SK-N-SH treated with all-trans-retinoic acid at 6 μM for 48 hours (cell line): ENCODE data around the gene LPP.

Experiments used
- ATAC-seq: fragments of 200-7000 bp; cut with Tn5 transposase; 3 replicates; pipeline ENCODE4 v1.9.1; 2020; ENCODE audit warnings: mild to moderate bottlenecking, moderate library complexity
- ARNTL ChIP-seq: fragments of 450-650 bp; formaldehyde crosslinking; IDR thresholded peaks from 2 replicates; pipeline ENCODE4 v1.5.0; 2020; ENCODE audit warnings: low read depth, mild to moderate bottlenecking, moderate library complexity, borderline replicate concordance
- CSDC2 ChIP-seq: fragments of 250-450 bp; sonication (Bioruptor Pico); IDR thresholded peaks from 2 replicates; pipeline ENCODE4 v1.5.0; 2020; ENCODE audit warnings: mild to moderate bottlenecking, moderate library complexity
- ESRRG ChIP-seq: fragments of 250-450 bp; sonication (Bioruptor Pico); IDR thresholded peaks from 2 replicates; pipeline ENCODE4 v1.6.1; 2021; ENCODE audit warnings: mild to moderate bottlenecking
- GLIS3 ChIP-seq: fragments of 250-450 bp; sonication (Bioruptor Pico); IDR thresholded peaks from 2 replicates; pipeline ENCODE4 v1.5.0; 2020; ENCODE audit warnings: mild to moderate bottlenecking, moderate library complexity
- ISL1 ChIP-seq: fragments of 250-450 bp; sonication (Bioruptor Pico); IDR thresholded peaks from 2 replicates; pipeline ENCODE4 v2.1.2; 2022; ENCODE audit warnings: mild to moderate bottlenecking, moderate library complexity
- OSR1 ChIP-seq: fragments of 250-450 bp; sonication (Bioruptor Pico); IDR thresholded peaks from 2 replicates; pipeline ENCODE4 v1.8.0; 2022; ENCODE audit warnings: moderate library complexity, mild to moderate bottlenecking, inconsistent platforms
- PPARA ChIP-seq: fragments of 250-450 bp; sonication (Bioruptor Pico); IDR thresholded peaks from 2 replicates; pipeline ENCODE4 v1.5.0; 2020; ENCODE audit warnings: mild to moderate bottlenecking, borderline replicate concordance
- RARB ChIP-seq: fragments of 250-450 bp; sonication (Bioruptor Pico); IDR thresholded peaks from 2 replicates; pipeline ENCODE4 v1.8.0; 2021; ENCODE audit warnings: mild to moderate bottlenecking, moderate library complexity
- SNAI2 ChIP-seq: fragments of 250-450 bp; sonication (Bioruptor Pico); IDR thresholded peaks from 2 replicates; pipeline ENCODE4 v1.5.0; 2020; ENCODE audit warnings: mild to moderate bottlenecking, moderate library complexity
- TCF4 ChIP-seq: fragments of 250-450 bp; sonication (Bioruptor Pico); IDR thresholded peaks from 2 replicates; pipeline ENCODE4 v1.8.0; 2021; ENCODE audit warnings: mild to moderate bottlenecking, moderate library complexity, borderline replicate concordance
- TOX ChIP-seq: fragments of 250-450 bp; sonication (Bioruptor Pico); IDR thresholded peaks from 2 replicates; pipeline ENCODE4 v1.8.0; 2021; ENCODE audit warnings: mild to moderate bottlenecking, moderate library complexity, borderline replicate concordance
- ZC3H10 ChIP-seq: fragments of 250-450 bp; sonication (Bioruptor Pico); IDR thresholded peaks from 2 replicates; pipeline ENCODE4 v1.5.1; 2021; ENCODE audit warnings: mild to moderate bottlenecking, moderate library complexity
- ZFP3 ChIP-seq: fragments of 250-450 bp; sonication (Bioruptor Pico); IDR thresholded peaks from 2 replicates; pipeline ENCODE4 v1.5.0; 2020; ENCODE audit warnings: mild to moderate bottlenecking, moderate library complexity
- ZFP30 ChIP-seq: fragments of 450-650 bp; formaldehyde crosslinking; IDR thresholded peaks from 2 replicates; pipeline ENCODE4 v1.5.0; 2022; ENCODE audit warnings: mild to moderate bottlenecking, moderate library complexity
- ZNF565 ChIP-seq: fragments of 450-650 bp; formaldehyde crosslinking; conservative IDR thresholded peaks from 2 replicates; pipeline ENCODE4 v1.5.0; 2020; ENCODE audit warnings: low read depth, mild to moderate bottlenecking, moderate library complexity
- ZNF70 ChIP-seq: fragments of 450-650 bp; formaldehyde crosslinking; IDR thresholded peaks from 2 replicates; pipeline ENCODE4 v1.5.0; 2020; ENCODE audit warnings: mild to moderate bottlenecking, moderate library complexity
- ZNF8 ChIP-seq: fragments of 450-650 bp; formaldehyde crosslinking; IDR thresholded peaks from 2 replicates; pipeline ENCODE4 v1.5.0; 2020; ENCODE audit warnings: mild to moderate bottlenecking, moderate library complexity
- TF ChIP-seq, protein P1 (sequence below): fragments of 250-450 bp; sonication (Bioruptor Pico); IDR thresholded peaks from 2 replicates; pipeline ENCODE4 v1.5.1; 2020; ENCODE audit warnings: low read depth, mild to moderate bottlenecking, moderate library complexity
- TF ChIP-seq, protein P2 (sequence below): fragments of 250-450 bp; sonication (Bioruptor Pico); IDR thresholded peaks from 2 replicates; pipeline ENCODE4 v1.5.0; 2020; ENCODE audit warnings: mild to moderate bottlenecking, moderate library complexity
- TF ChIP-seq, protein P3 (sequence below): fragments of 250-450 bp; sonication (Bioruptor Pico); IDR thresholded peaks from 2 replicates; pipeline ENCODE4 v1.8.0; 2021; ENCODE audit warnings: low read depth, mild to moderate bottlenecking, moderate library complexity, borderline replicate concordance
- TF ChIP-seq, protein P4 (sequence below): fragments of 250-450 bp; sonication (Bioruptor Pico); IDR thresholded peaks from 2 replicates; pipeline ENCODE4 v1.5.1; 2021; ENCODE audit warnings: mild to moderate bottlenecking, moderate library complexity
- TF ChIP-seq, protein P5 (sequence below): fragments of 250-450 bp; sonication (Bioruptor Pico); IDR thresholded peaks from 2 replicates; pipeline ENCODE4 v1.8.0; 2020; ENCODE audit warnings: mild to moderate bottlenecking, moderate library complexity, borderline replicate concordance

The LPP gene

DNA sequence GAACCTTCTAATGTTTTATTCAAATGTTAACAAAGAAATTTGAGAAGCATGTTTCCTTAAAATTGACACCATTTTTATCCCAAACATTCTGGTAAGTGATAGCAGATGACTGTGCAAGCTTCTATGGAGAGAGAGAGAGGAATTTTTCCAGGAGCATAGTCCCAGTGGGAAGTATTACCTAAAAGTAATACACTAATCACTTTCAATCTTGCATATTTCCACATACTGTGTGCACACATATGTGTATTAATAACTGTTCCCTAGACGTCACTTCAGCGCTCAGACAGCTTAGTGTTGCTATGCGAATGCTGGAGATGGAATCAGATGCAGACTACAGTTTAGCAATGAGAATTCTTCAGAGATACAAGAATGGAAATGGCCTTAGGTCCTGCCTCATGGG lies 593.5 kb downstream of the LPP start:
- TF ChIP-seq ESRRG (no peak), PPARA (CRISPR knock-in tag) (no peak), ZFP3 (CRISPR knock-in tag) (no peak), ZNF8 (no peak), OSR1 (CRISPR knock-in tag) (no peak), TCF4 (CRISPR knock-in tag) (no peak), ISL1 (CRISPR knock-in tag) (no peak), SNAI2 (CRISPR knock-in tag) (no peak), ZC3H10 (CRISPR knock-in tag) (no peak), GLIS3 (no peak)
- TF ChIP-seq, protein P1, sequence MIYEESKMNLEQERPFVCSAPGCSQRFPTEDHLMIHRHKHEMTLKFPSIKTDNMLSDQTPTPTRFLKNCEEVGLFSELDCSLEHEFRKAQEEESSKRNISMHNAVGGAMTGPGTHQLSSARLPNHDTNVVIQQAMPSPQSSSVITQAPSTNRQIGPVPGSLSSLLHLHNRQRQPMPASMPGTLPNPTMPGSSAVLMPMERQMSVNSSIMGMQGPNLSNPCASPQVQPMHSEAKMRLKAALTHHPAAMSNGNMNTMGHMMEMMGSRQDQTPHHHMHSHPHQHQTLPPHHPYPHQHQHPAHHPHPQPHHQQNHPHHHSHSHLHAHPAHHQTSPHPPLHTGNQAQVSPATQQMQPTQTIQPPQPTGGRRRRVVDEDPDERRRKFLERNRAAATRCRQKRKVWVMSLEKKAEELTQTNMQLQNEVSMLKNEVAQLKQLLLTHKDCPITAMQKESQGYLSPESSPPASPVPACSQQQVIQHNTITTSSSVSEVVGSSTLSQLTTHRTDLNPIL, result no peak
- TF ChIP-seq, protein P2, sequence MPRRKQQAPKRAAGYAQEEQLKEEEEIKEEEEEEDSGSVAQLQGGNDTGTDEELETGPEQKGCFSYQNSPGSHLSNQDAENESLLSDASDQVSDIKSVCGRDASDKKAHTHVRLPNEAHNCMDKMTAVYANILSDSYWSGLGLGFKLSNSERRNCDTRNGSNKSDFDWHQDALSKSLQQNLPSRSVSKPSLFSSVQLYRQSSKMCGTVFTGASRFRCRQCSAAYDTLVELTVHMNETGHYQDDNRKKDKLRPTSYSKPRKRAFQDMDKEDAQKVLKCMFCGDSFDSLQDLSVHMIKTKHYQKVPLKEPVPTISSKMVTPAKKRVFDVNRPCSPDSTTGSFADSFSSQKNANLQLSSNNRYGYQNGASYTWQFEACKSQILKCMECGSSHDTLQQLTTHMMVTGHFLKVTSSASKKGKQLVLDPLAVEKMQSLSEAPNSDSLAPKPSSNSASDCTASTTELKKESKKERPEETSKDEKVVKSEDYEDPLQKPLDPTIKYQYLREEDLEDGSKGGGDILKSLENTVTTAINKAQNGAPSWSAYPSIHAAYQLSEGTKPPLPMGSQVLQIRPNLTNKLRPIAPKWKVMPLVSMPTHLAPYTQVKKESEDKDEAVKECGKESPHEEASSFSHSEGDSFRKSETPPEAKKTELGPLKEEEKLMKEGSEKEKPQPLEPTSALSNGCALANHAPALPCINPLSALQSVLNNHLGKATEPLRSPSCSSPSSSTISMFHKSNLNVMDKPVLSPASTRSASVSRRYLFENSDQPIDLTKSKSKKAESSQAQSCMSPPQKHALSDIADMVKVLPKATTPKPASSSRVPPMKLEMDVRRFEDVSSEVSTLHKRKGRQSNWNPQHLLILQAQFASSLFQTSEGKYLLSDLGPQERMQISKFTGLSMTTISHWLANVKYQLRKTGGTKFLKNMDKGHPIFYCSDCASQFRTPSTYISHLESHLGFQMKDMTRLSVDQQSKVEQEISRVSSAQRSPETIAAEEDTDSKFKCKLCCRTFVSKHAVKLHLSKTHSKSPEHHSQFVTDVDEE (CRISPR knock-in tag), result no peak
- TF ChIP-seq, protein P3, sequence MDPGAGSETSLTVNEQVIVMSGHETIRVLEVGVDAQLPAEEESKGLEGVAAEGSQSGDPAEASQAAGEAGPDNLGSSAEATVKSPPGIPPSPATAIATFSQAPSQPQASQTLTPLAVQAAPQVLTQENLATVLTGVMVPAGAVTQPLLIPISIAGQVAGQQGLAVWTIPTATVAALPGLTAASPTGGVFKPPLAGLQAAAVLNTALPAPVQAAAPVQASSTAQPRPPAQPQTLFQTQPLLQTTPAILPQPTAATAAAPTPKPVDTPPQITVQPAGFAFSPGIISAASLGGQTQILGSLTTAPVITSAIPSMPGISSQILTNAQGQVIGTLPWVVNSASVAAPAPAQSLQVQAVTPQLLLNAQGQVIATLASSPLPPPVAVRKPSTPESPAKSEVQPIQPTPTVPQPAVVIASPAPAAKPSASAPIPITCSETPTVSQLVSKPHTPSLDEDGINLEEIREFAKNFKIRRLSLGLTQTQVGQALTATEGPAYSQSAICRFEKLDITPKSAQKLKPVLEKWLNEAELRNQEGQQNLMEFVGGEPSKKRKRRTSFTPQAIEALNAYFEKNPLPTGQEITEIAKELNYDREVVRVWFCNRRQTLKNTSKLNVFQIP (CRISPR knock-in tag), result no peak
- ATAC-seq, result no peak

DNA sequence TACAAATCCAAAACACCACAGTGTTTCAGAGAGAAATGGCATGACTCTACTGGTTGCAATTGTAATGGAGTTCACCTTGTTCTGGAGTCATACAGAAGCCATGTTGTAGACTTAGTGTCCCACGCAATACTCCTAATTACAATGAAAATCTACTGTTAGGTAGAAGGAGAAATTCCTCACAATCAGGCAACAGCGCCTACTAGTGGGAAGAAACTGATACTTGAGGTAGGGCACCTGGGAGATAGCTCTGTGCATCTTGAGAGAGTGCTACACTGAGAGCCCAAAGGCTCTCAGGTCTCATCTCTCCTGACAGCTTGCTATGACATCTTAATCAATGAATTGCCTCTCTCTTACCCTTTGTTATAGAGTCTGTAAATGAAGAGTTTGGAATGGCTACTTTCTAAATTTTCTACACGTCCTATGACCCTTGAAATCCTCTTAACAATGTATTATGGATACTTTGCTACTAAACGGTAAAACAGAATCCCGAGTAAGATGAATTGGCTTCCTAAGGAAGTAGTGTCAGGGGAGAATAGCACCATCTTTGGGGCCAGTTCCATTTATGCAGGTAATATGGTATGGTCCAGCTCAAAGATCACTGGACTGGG lies 595.2 kb downstream of the LPP start:
- 0 out of 3 replicates have a peak, but pooled peaks have one; percentile 42 for ATAC-seq
- TF ChIP-seq GLIS3 (no peak), ZC3H10 (CRISPR knock-in tag) (no peak), PPARA (CRISPR knock-in tag) (no peak), TOX (CRISPR knock-in tag) (no peak), CSDC2 (CRISPR knock-in tag) (no peak), TCF4 (CRISPR knock-in tag) (no peak), ZNF565 (CRISPR knock-in tag) (no peak), ARNTL (CRISPR knock-in tag) (no peak), ZFP30 (CRISPR knock-in tag) (no peak), SNAI2 (CRISPR knock-in tag) (no peak), ZNF70 (CRISPR knock-in tag) (no peak), OSR1 (CRISPR knock-in tag) (no peak), ZNF8 (no peak), RARB (CRISPR knock-in tag) (no peak), ZFP3 (CRISPR knock-in tag) (no peak), ISL1 (CRISPR knock-in tag) (no peak)
- TF ChIP-seq, protein P1, result no peak
- TF ChIP-seq, protein P3 (CRISPR knock-in tag), result no peak
- TF ChIP-seq, protein P4, sequence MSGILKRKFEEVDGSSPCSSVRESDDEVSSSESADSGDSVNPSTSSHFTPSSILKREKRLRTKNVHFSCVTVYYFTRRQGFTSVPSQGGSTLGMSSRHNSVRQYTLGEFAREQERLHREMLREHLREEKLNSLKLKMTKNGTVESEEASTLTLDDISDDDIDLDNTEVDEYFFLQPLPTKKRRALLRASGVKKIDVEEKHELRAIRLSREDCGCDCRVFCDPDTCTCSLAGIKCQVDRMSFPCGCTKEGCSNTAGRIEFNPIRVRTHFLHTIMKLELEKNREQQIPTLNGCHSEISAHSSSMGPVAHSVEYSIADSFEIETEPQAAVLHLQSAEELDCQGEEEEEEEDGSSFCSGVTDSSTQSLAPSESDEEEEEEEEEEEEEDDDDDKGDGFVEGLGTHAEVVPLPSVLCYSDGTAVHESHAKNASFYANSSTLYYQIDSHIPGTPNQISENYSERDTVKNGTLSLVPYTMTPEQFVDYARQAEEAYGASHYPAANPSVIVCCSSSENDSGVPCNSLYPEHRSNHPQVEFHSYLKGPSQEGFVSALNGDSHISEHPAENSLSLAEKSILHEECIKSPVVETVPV, result no peak
- TF ChIP-seq, protein P5, sequence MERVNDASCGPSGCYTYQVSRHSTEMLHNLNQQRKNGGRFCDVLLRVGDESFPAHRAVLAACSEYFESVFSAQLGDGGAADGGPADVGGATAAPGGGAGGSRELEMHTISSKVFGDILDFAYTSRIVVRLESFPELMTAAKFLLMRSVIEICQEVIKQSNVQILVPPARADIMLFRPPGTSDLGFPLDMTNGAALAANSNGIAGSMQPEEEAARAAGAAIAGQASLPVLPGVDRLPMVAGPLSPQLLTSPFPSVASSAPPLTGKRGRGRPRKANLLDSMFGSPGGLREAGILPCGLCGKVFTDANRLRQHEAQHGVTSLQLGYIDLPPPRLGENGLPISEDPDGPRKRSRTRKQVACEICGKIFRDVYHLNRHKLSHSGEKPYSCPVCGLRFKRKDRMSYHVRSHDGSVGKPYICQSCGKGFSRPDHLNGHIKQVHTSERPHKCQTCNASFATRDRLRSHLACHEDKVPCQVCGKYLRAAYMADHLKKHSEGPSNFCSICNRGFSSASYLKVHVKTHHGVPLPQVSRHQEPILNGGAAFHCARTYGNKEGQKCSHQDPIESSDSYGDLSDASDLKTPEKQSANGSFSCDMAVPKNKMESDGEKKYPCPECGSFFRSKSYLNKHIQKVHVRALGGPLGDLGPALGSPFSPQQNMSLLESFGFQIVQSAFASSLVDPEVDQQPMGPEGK (CRISPR knock-in tag), result no peak
